ENCODE measurements around the gene KRT26.

DNA sequence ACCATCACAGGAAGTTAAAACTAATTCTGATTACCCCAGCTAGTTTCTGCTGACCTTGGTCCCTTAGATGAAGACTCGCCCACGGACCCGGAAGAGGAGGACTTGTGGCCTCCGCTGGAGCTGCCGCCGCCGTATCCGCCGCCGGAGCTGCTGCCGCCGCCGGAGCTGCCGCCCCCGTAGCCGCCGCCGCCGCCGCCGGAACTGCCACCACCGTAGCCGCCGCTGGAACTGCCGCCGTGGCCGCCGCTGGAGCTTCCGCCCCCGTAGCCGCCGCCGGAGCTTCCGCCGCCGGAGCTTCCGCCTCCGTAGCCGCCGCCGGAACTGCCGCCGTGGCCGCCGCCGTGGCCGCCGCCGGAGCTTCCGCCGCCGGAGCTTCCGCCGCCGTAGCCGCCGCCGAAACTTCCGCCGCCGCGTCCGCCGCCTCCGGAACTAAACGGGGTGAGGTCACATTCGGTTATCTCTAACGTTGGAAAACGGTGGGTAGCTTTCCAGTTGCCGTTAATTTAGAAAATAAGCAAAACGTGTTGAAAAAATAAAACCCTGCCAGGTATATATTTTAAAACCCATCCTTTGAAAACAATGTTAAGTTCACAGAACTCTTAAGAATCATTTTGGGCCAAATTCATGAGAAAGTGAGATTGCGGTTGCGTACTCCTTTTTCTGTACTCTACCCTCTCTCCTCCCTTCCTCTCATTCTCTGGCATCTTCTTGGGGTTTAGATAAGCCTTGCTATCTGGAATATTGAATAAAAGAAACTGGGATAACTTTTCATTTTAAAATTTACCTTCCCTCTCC, 46.9 kb upstream of the KRT26 start:
- TF ChIP-seq, protein P1, sequence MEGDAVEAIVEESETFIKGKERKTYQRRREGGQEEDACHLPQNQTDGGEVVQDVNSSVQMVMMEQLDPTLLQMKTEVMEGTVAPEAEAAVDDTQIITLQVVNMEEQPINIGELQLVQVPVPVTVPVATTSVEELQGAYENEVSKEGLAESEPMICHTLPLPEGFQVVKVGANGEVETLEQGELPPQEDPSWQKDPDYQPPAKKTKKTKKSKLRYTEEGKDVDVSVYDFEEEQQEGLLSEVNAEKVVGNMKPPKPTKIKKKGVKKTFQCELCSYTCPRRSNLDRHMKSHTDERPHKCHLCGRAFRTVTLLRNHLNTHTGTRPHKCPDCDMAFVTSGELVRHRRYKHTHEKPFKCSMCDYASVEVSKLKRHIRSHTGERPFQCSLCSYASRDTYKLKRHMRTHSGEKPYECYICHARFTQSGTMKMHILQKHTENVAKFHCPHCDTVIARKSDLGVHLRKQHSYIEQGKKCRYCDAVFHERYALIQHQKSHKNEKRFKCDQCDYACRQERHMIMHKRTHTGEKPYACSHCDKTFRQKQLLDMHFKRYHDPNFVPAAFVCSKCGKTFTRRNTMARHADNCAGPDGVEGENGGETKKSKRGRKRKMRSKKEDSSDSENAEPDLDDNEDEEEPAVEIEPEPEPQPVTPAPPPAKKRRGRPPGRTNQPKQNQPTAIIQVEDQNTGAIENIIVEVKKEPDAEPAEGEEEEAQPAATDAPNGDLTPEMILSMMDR (conservative IDR thresholded peaks at IDR 0.05 in 1 of 2, IDR thresholded peaks at IDR 0.05 in 1 of 2; ENCODE audit: extremely low read depth in 1 of 2, insufficient read depth in 1 of 2, low read depth in 1 of 2, low read length in 2 of 2), result no peak
- TF ChIP-seq EZH2 (IDR thresholded peaks at IDR 0.05; ENCODE audit: borderline replicate concordance, low read length), result no peak

All from mammary epithelial cell (primary cell).